Activated CD4-positive, alpha-beta T cell treated with anti-CD3 and anti-CD28 coated beads, Interleukin-2, amount 50 U/mL, for 24 hours (primary cell): Measurements from ENCODE around the gene MZT2A.
"Not testable (repeated sequence)": the region's sequence is repeated elsewhere in the genome, so short reads cannot be mapped to it uniquely, and the experiment has no call there.

Experiments
- DNase-seq, 2 donors: peaks; one replicate each; pipeline ENCODE4 v3.0.0-alpha.2; 2020; ENCODE audit warnings: low read depth in 1 of 2, low spot score in 1 of 2

The MZT2A gene

GRCh38 chr2:131520526-131520925, 28.3 kb upstream of the MZT2A start:
- DNase-seq = no peak

- not testable (repeated sequence) for DNase-seq
Observed at GRCh38 chr2:131519871-131520470, 27.8 kb upstream of the MZT2A start.

- no peak for DNase-seq
Observed at GRCh38 chr2:131519466-131519865, 27.3 kb upstream of the MZT2A start.

DNA sequence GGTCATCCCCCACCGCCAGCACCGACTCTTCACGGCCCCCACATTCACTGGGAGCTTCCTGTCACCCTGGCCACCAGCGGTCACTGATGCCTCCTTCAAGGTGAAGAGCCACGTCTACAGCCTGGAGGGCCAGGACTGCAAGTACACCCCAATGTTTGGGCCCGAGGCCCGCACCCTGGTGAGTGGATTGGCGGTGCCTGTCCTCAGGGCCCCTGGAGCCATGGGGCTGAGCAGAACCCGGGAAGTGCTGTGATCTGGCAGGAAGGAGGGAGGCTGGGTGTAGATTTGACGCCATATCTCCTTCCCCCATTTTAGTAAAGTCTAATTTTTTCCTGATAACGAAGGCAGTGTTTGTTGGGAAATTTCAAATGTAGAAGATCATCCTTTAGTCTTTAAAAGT, 26.3 kb upstream of the MZT2A start:
- DNase-seq = not testable (repeated sequence)

DNA sequence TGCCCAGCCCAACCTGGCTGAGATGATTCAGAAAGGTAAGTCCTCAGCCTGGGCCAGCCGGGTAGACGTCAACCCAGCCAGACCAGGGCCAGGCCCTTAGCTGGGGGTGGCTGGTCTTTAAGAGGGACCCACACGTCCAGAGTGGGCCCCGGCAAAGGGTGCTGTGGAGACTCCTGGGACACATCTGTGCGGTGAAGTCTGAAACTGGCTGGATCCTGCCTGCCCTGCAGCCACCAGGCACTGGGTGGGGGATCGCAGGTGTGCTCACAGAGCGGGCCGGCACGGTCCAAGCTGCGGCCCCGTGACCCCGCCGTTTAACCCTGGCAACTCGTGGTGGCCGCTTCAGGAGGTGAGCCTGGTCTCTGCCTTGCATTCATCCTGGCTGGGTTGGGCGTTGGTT, 25.7 kb upstream of the MZT2A start:
- not testable (repeated sequence) for DNase-seq

DNA sequence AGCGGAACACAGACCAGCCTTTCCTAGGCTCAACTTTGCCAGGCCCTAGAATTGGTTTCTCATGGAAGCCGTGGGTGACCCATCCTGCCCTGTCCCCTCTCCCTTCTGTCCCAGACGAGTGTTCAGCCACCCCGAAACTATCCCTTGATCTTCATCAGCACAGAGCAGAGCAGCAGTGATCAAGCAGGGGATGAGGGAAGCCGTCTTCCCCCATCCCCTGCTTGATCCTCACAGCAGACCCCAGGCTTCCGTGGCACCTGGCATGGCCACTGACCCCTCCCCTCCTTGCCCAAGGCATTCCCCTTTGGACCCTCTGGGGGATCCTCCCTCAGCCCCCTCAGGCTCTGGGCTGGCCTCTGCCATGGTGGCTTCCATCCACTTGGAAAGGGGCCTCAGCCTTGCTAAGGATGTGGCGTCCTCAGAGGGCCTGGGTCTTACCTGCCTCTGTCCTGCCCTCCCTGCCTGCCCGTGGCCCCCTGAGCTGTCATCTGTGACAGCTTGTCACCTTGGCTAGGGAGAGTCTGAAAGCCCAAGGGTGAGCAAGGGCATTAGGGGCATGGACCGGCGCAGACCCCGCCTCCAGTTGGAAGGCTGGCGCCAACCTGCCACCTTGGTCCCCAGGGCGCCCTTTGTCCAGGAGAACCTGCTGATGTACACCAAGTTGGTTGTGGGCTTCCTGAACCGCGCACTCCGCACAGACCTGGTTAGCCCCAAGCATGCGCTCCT, 25.1 kb upstream of the MZT2A start:
- no peak for DNase-seq

DNA sequence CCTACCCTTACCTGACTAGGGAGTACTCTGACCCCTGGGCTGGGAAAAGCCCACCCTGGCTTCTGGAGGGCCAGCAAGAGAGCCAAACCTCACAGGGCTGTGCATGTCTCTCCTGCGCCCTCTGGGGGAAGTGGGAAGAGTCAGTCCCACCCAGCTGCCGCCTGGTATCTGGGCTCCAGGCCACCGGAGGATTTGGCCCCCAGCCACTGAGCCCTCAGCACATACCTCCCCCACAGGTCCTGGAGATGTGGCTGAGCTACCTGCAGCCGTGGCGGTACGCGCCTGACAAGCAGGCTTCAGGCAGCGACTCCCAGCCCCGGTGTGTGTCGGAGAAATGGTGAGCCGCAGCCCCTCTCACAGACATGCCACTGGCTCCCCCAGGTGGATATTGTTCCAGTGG, 24.4 kb upstream of the MZT2A start:
- not testable (repeated sequence) for DNase-seq

DNA sequence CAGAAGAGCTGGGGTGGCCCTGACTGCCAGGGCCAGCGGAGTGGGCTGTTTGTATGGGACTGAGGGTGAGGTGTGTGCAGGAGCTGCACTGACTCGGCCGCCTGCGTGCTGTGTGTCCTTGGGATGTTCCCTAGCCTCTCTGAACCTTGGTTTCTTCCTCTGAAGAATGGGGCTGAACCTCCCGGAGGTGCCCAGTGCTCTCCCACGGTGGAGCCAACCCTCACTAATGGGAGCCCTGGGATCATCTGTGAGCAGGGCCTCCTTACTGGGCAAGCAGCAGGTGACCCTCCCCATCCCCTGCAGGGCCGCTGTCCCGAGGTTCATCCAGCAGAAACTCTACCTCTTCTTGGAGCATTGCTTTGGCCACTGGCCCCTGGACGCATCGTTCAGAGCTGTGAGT, 23.8 kb upstream of the MZT2A start:
- no peak for DNase-seq

DNA sequence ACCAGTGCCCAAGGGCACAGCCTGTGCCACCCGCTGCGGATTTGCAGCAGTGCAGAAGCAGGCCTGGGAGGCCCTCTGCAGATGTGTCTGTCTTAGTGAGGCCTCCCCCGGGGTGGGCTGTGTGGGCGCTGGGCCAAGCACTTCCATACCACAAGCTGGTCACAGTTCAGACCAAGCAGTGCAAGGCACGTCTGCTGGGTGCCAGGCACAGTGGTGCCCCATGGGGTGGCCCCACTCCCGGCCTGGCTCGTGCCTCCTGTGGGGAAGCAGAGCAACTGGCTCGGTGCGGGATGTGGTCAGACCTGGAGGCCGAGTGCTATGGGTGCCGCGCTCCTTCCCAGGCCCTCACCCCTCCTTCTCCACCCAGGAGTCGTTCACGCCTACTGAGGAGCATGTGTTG, 23.0 kb upstream of the MZT2A start:
- not testable (repeated sequence) for DNase-seq

GRCh38 chr2:131514408-131515166, 22.4 kb upstream of the MZT2A start:
- DNase-seq = not testable (repeated sequence)

DNA sequence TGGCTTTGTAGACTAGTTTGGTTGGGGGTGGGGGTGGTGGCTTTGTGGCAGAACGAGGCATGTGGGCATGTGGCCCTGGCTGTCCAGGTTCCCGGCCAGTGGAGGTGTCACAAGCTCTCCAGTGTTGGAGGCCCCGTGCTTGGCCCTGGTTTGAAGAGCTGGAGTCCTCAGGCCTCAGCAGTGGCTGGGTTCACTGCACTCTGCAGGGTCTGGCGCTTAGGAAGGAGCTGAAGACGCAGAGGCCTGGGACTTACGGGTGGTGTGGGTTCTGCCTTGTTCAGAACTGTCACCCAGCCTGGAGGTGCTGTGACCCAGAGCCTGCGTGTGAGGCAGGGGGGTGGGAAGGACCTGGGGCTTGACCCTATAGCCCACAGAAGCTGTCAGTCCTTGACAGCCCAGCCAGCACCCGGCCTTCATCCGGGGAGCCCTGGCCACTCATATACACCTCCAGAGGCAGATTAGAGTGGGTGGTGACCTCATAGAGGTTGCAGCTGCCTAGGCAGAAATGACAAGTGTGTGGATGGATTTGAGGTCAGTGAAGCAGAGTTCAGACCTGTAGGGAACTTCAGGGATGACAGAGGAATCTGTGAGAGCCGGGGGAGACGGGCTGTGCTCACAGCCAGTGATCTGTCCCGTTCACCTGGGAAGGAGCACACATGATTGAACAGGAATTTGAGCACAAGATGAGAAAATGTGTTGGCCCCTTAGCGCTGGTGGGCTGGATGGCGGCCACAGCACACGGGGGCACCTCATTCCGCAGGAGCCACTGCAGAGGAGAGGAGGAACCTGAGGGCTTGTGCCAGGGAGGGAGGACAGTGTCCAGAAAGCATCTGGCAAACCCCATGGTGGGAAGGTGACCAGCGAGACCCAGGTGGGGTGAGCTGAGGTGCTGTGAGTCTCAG, 20.0 kb upstream of the MZT2A start:
- DNase-seq = not testable (repeated sequence)

DNA sequence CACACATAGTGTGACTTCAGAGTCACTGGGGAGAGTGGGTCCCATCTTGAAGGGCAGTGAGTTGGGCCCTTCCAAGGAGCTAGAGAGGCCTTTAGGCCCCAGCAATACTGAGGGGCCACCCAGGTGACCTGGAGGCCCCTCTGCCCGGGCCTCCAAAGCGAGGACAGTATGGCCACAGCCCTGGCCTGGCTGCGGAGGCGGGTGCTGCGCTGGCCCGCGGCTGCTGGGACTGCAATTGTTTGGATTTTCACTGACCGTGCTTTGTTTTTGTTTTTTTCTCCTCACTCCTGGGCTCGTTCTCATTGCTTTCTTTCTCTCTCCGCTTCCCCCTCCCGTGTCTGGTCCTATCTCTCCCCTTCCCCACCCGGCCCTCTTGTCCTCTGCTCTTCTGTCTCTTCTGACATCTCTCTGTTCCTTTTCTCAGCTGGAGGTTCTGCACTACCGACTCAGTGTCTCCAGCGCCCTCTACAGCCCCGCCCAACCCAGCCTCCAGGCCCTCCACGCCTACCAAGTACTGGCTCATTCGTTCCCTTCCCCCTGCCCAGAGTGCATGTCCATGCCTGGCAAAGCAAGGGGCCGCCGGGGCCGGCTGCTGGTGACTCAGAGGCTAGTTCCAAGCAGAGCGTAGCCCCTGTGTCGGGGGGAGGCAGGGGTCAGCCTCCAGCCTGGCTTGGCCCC, 19.2 kb upstream of the MZT2A start:
- not testable (repeated sequence) for DNase-seq

- DNase-seq = no peak
Observed at GRCh38 chr2:131509615-131510014, 17.4 kb upstream of the MZT2A start.

GRCh38 chr2:131504082-131504750, 12.0 kb upstream of the MZT2A start:
- DNase-seq = not testable (repeated sequence)

DNA sequence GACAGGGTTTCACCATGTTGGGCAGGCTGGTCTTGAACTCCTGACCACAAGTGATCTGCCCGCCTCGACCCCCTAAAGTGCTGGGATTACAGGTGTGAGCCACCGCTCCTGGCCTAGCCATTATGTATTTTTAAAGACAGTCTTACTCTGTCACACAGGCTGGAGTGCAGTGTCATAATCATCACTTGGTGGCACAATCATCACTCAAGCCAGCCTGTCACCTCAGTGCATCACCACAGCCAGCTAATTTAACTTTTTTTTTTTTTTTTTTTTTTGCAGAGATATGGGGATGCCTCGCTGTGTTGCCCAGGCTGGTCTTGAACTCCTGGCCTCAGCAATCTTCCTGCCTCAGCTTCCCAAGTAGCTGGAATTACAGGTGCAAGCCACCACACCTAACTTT, 11.4 kb upstream of the MZT2A start:
- not testable (repeated sequence) for DNase-seq

GRCh38 chr2:131498321-131498973, 6.2 kb upstream of the MZT2A start:
- not testable (repeated sequence) for DNase-seq

DNA sequence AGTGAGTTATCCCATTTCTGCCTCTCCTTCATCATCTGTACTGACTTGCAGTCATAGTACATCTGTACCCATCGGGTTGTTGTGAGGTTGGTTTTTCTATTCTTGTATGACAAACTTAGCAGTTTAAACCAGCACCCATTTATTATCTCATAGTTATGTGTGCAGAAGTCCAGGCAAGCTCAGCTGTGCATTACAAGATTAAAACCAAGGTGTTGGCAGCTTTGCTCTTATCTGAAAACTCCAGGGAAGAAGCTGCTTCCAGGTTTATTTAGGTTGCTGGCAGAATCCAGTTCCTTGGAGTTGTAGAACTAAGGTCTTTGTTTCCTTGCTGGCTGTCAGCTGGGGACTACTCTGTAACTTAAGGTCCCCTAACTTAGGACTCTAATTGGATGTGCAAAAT, 3.3 kb upstream of the MZT2A start:
- DNase-seq = not testable (repeated sequence)

DNA sequence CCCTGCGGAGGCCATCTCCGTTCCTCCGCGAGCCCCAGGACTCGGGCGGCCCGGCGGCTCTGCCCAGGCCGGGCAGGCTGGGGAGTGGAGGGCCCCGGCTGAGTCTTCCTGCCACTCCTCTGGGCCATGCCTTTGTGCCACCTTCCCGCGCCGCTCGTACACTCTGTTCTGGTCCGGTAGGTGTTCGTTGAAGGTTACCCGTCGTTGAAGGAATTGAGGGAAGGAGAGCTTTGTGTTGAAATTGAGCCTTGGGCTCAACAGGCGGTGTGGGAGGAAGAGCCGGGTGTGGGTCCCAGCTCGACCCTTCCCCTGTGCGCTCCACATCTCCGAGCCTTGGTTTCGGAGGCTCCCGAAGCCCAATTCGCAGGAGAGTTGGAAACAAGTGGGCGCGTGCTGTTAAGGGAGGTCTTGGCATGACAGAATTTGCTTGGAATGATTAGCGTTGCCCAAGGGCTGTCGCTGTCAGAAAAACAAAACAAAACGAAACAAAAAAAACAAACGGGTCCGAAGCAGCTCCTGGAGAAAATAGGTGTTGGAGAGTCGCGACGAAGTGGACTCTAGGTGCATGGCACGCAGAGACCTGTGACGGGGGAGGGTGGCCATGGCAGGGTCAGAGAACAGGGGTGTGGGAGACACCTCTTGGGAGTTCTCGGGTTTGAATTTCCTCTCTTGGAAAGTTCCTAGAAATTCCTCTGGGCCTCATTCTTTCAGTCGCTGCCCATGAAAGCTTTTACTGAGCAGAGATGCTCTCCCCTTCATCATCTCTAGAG, 1.2 kb upstream of the MZT2A start:
- no peak for DNase-seq
